NCI-H2029 (cell line): Measurements from ENCODE around the gene NUP210L.
"Not testable (repeated sequence)": the region's sequence is repeated elsewhere in the genome, so short reads cannot be mapped to it uniquely, and the experiment has no call there.

Source experiments
- DNase-seq: peaks from one replicate; lab custom pipeline; 2025; lab: John Stamatoyannopoulos, UW

NUP210L gene

DNA sequence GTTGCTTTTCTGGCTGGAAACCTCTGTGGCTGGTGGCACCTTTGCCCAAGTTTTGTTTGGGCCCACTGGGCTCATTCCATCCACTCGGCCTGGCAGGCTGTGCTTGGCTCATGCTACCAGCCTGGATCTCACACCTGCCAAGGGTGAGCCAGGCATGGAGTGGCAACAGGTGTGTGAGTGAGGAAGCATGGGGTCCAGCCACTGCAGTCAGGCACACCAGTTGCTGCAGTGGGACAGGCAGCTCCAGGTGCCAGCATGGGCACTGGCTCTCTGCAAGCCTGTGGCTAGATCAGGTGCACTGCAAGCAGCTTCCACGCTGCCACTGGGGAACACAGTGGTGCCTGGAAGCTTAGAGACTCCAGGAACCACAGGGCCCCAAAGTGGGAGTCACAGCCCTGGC, 57.0 kb downstream of the NUP210L start:
- DNase-seq: no peak

DNA sequence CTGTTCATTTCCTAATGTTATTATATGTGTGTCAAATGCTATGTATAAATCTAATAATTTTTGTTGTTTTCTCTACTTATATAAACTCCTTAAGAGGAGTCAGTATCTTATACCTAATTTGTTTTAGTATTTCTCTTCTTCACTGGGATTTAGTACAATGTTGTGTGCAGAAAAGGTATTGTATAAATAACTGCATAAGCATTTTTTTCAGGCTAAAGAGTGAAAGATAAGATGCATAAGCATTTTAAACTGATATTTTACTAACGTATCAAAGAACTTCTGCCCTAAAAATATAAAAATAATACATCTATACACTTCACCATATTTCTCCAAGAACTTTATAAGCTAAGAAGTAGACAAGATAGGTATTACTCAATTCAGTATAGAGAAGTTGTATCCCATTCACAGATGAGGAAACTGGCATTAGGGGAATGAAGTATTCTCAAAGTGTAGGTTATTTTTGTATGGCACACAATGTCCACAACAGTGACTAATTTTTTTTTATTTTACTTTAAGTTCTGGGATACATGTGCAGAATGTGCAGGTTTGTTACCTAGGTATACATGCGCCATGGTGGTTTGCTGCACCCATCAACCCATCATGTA, 59.3 kb downstream of the NUP210L start:
- no peak for DNase-seq

DNA sequence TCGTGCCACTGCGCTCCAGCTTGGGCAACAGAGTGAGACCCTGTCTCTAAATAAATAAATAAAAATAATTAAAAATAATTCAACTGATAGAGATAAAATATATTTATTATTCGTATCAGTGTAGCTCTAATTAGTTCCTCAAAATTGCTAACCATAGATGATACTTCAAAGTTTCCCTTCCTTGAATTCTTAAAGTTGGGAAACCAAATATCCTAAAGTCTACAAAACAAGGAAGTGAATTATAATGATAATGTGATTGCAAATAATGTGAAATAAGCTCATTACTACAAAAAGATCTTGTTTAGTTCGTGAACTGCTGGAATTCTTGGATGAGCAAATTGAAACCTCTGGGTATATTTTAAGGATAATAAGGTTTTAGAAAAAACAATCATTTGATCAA, 60.5 kb downstream of the NUP210L start:
- DNase-seq: no peak

DNA sequence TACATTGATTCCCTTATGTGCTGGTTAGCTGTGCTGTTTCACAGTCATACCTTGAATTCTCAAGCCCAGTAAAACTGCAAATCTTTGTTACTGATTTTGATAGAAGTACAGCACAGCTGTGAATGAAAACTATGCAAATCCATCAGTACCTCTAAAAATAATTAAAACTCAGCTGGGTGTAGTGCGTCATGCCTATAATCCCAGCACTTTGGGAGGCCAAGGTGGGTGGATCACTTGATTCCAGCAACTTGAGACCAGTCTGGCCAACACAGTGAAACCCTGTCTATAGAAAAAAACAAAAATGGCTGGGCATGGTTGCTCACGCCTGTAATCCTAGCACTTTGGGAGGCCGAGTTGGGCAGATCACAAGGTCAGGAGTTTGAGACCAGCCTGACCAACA, 61.2 kb downstream of the NUP210L start:
- no peak for DNase-seq

DNA sequence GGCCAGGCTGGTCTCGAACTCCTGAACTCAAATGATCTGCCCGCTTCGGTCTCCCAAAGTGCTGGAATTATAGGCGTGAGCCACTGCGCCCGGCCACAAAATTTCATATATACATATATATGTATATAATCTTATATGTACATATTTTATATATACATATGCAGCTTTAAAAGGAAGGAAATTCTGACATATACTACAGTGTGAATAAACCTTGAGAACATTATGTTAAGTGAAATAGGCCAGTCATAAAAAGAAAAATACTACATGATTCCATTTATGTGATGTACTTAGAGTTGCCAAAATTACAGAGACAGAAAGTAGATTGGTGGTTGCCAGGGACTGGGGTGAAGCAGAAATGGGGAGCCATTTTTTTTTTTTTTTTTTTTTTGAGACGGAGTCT, 63.2 kb downstream of the NUP210L start:
- no peak for DNase-seq

DNA sequence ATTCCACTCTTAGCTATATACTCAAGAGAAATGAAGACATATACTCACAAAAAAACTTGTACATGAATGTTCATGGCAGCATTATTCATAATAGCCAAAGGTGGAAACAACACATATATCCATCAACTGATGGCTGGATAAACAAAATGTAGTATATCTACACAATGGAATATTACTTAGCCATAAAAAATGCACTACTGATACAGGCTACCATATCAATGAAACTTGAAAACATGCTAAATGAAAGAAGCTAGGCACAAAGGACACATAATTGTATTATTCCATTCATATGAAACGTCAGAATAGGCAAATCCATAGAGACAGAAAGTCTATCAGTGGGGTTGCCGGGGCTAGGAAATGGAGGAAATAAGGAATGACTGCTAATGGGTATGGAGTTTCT, 67.3 kb downstream of the NUP210L start:
- no peak for DNase-seq

DNA sequence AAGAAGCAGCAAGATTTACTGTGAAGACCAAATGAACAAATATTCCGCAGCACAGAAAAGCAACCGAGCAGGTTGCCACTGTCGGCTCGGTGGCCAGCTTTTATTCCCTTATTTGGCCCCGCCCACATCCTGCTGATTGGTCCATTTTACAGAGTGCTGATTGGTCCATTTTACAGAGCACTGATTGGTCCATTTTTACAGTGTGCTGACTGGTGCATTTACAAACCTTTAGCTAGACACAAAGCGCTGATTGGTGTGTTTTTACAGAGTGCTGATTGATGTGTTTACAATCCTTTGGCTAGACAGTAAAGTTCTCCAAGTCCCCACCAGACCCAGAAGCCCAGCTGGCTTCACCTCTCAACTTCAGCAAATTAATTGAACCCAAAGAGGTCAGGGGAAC, 71.8 kb downstream of the NUP210L start:
- not testable (repeated sequence) for DNase-seq

DNA sequence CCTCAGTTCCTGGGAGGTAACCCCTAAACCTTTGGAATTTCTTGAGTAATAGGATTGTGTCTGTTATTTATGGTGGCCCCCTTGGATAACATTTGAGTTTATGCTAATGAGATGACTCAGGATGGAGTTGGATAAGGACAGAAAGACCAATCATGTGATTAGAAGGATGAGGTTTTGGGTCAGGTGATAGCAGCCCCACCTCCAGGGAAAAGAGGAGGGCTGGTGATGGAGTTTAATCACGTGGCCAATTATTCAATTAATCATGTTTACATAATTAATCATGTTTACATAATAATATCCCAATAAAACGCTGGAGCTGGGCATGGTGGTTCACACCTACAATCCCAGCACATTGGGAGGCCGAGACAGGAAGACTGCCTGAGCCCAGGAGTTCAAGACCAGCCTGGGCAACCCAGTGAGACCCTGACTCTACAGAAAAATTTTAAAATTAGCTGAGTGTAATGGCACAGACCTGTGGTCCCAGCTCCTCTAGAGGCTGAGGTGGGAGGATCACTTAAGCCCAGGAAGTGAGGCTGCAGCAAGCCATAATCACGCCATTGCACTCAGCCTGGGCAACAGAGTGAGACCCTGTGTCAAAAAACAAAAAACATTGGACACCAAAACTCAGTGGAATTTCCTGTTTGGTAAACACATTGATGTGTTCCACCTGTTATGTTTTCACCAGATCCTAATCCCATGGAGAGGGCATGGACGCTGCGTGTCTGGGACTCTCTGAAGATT, 73.3 kb downstream of the NUP210L start:
- no peak for DNase-seq

DNA sequence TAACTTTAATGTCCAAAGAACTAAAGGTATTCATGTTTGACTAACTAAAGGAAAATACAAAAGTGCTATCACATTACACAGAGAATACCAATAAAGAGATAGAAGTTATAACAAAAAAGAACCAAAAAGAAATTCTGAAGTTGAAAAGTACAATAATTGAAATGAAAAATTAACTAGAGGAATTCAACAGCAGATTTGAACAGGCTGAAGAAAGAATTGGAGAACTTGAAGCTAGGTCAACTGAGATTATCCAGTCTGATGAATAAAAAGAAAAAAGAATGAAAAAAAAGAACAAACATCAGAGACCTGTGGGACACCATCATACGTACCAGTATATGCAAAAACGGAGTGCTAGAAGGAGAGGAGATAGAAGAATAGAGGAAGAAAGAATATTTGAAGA, 78.5 kb downstream of the NUP210L start:
- DNase-seq: no peak

DNA sequence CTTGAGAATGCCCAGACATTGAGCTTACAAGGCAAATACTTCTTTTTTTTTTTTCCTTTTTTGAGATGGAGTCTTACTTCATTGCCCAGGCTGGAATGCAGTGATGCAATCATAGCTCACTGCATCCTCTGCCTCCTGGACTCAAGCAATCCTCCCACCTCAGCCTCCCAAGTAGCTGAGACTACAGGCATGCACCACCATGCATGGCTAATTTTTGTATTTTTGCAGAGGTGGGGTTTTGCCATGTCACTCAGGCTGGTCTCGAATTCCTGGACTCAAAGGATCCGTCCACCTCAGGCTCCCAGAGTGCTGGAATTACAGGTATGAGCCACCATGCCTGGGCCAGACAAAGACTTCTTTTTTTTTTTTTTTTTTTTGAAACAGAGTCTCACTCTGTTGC, 79.1 kb downstream of the NUP210L start:
- no peak for DNase-seq

DNA sequence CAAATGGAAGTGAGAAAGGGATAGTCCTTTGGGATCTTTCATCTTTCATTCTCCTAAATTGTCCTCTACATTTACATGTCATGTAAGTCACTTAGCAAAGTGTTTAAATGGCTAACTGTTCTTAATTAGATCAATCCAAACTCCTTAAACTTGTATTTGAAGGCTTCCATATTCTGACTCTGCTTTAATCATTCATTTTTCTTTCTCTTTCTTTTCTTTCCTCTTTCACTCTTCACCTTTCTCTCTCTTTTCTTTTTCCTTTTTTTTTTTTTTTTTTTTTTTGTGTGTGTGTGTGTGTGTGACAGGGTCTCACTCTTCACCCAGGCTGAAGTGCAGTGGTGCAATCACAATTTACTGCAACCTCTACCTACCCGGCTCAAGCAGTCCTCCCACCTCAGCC, 92.6 kb downstream of the NUP210L start:
- DNase-seq: no peak

DNA sequence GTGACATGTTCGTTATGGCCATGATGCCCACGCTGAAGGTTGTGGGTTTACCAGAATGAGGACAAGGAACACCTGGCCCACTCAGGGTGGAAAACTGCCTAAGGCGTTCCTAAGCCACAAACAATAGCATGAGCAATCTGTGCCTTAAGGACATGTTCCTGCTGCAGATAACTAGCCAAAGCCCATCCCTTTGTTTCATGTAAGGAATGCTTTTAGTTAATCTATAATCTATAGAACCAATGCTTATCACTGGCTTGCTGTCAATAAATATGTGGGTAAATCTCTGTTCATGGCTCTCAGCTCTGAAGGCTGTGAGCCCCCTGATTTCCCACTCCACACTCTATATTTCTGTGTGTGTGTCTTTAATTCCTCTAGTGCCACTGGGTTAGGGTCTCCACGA, 107.4 kb downstream of the NUP210L start:
- not testable (repeated sequence) for DNase-seq

DNA sequence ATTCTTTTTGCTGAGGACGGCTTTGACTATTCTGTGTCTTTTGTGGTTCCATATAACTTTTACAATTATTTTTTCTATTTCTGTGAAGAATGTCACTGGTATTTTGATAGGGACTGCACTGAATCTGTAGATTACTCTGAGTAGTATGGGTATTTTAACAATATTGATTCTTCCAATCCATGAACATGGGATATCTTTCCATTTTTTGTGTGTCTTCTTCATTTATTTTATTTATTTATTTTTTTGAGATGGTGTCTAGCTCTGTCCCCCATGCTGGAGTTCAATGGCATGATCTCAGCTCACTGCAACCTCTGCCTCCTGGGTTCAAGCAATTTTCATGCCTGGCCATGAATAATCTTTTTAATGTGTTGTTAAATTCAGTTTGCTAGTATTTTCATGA, 121.2 kb downstream of the NUP210L start:
- DNase-seq: not testable (repeated sequence)

DNA sequence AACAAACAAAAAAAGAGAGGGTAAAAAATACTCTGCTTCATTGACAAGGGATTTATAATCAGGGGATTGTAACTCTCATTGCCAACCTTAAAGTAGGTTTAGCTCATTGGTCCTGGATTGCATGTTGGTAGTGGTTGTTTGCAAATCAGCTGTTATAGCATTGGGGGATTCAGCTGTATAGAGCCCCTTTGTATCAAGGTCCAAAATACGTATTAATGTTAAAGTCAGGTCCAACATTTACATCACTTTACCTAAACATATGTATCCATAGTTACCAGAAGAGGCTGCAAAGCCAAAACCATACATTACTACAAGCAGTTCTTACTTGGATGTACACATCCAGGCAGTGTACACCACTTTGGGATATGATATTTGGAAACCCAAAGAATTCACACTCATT, 134.9 kb downstream of the NUP210L start:
- DNase-seq: no peak

DNA sequence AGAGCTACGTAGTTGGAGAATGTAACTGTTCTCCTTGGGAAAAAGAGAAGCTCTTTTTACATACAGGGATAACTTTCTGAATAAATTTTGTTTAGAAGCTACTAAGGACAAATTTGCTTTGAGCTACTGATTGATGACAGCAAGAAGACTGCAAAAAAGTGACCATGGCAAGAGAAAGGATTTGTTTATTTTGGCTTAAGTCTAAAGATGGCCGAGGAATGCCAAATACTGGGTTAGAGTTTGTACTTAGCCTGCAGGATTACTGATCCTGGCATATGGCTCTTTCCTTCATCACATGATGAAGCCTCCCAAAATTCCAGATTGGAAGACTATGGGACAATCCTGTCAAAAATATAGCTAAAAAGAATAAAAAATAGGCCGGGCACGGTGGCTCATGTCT, 135.6 kb downstream of the NUP210L start:
- DNase-seq: no peak

DNA sequence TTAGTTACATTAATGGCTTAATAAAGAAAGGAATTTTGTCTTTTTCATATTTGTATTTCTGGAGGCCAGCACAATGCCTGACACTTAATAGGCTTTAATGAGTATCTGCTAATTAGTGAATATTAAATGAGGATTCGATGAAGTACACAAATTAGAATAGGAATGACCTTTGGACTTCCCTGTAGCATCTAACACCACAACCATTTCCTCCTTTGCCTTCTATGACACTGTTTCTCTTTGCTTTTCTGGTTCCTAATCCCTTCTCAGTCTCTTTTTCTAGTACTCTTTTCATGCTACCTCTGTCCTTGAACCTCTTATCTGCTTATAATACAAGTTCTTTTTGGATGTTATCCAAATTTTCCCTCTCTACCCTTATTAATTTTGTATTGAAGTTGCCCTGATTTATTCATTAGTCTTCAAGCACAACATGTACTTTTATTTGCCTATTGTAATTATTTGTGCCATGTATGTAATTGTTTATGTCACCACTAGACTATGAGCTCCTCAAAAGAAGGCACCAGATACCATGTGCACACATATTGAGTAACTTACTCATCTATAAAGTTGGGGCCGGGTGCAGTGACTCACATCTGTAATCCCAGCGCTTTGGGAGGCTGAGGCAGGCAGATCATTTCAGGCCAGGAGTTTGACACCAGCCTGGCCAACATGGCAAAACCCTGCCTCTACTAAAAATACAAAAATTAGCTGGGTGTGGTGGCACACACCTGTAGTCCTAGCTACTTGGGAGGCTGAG, 140.5 kb downstream of the NUP210L start:
- no peak for DNase-seq

DNA sequence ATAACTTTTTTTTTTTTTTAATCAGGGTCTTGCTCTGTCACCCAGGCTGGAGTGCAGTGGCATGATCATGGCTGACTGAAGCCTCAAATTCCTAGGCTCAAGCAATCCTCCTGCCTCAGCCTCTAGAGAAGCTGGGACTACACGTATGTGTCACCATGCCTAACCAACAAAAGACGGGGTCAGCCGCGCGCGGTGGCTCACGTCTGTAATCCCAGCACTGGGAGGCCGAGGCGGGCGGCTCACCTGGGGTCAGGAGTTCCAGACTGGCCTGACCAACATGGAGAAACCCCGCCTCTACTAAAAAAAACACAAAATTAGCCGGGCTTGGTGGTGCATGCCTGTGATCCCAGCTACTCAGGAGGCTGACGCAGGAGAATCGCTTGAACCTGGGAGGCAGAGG, 142.3 kb downstream of the NUP210L start:
- DNase-seq: not testable (repeated sequence)

DNA sequence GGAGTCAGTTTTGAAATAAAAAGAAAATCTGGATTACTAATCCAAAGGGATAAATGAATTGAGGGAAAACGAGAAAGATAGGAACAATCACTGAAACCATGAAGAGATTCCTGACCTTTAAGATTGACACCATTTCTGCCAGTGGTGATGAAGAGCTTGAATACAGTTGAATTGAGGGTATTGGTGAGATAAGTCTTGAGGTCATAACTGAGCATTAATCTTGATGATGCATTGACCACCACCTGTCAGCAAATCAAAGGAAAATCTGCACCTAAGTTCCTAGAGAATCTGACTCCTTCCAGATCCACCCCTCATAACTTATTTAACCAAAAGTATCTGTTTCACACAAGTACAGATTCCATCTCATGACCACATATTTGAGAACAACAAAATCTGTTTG, 142.7 kb downstream of the NUP210L start:
- no peak for DNase-seq

DNA sequence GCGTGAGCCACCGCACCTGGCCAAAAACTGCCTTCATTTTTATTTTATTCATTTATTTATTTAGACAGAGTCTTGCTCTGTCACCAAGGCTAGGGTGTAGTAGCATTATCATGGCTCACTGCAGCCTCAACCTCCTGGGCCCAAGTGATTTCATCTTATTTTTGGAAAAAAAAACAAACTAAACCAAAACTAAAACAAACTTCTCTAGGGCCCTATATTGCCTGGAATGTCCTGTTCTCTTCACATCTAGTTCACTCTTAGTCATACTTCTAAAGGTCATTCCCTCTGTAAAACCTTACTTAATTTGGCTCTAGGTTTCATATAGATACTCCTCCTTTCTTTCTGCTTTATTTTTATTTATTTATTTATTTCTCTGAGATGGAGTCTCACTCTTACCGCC, 148.7 kb downstream of the NUP210L start:
- no peak for DNase-seq

DNA sequence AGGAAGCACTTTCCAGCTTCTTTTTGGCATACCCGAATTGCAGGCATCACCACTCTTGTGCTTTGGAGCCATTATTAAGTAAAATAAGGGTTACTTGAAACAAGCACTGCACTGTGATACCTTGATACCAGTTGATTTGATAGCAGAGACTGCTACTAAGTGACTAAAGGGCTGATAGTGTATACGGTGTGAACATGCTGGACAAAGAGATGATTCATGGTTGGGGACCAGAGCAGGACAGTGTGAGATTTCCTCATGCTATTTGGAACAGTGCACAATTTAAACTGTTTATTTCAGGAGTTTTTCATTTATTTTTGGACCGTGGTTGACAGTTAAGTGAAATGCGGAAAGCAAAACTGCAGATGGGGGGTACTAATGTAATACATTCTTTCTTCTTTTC, 154.5 kb downstream of the NUP210L start:
- DNase-seq: no peak

DNA sequence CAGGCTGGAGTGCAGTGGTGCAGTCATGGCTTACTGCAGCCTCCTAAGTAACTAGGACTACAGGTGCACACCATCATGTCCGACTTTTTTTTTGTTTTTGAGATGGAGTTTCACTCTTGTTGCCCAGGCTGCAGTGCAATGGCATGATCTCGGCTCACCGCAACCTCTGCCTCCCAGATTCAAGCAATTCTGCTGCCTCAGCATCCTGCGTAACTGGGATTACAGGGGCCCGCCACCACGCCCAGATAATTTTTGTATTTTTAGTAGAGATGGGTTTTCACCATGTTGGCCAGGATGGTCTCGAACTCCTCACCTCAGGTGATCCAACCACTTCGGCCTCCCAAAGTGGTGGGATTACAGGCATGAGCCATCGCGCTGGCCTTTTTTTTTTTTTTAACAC, 158.0 kb downstream of the NUP210L start:
- DNase-seq: not testable (repeated sequence)

DNA sequence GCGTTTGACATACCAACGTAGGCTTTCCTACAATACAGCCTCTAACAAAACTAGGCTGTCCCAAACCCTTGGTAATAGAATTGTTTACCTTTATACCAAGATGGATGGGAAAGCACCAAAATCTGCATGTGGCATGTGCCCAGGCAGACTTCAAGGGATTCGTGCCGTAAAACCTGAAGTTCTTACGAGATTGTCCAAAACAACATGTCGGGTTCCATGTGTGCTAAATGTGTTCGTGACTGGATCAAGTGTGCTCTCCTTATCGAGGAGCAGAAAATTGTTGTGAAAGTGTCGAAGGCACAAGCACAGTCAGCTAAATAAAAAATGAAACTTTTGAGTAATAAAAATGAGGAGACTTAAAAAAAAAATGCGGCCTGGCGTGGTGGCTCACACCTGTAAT, 159.2 kb downstream of the NUP210L start:
- DNase-seq: no peak

DNA sequence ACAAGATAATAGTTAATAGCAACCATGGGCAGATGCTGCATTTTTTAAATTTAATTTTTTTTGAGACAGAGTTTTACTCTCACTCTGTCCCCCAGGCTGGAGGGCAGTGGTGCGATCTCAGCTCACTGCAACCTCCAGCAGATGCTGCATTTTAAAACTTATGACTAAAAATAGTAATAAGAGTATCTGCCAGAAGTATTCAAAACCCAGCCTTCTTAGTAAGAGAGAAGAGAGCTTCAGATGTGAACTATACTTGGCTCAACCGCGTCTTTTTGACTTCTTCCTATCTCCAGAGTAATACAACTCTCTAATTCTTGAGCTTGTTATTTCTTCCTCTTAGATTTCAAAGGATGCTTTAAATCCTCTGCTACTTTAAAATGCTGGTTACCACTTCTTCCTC, 159.7 kb downstream of the NUP210L start:
- DNase-seq: no peak
